HepG2 (cell line): Measurements from ENCODE around the gene LSM12. TPM values are rescaled to one million over a fixed set of nuclear protein-coding genes. Genes with fewer than 3 reads are reported as not detected.

ENCODE experiments used
- AGO1 ChIP-seq: fragments of 200-400 bp; formaldehyde crosslinking; IDR thresholded peaks from 2 replicates; pipeline ENCODE4 v1.6.1; 2017; ENCODE audit warnings: mild to moderate bottlenecking, low read depth, low read length, moderate library complexity; ENCODE audit not compliant: poor library complexity, severe bottlenecking
- CC2D1A ChIP-seq: sonication (generic); formaldehyde crosslinking; IDR thresholded peaks from 2 replicates; pipeline ENCODE4 v1.8.1; 2023; ENCODE audit warnings: mild to moderate bottlenecking, missing genetic modification reagents
- CHCHD3 ChIP-seq: sonication (generic); formaldehyde crosslinking; IDR thresholded peaks from 2 replicates; pipeline ENCODE4 v1.8.0; 2022; ENCODE audit warnings: mild to moderate bottlenecking, missing genetic modification reagents, moderate library complexity
- HHEX ChIP-seq: IDR thresholded peaks from 2 replicates; pipeline ENCODE4 v1.6.1; 2016; ENCODE audit warnings: control low read depth
- KAT7 ChIP-seq: IDR thresholded peaks from 2 replicates; pipeline ENCODE4 v1.6.1; 2018; ENCODE audit warnings: borderline replicate concordance, missing compliant biosample characterization
- KLF11 ChIP-seq: IDR thresholded peaks from 2 replicates; pipeline ENCODE4 v1.6.1; 2016; ENCODE audit warnings: missing compliant biosample characterization
- KMT2B ChIP-seq: IDR thresholded peaks from 2 replicates; pipeline ENCODE4 v1.6.1; 2016; ENCODE audit warnings: missing genetic modification reagents, missing compliant biosample characterization
- NKX3-1 ChIP-seq: sonication (generic); formaldehyde crosslinking; IDR thresholded peaks from 2 replicates; pipeline ENCODE4 v1.5.0; 2020; ENCODE audit warnings: missing genetic modification reagents
- PHF21A ChIP-seq: sonication (generic); formaldehyde crosslinking; IDR thresholded peaks from 2 replicates; pipeline ENCODE4 v1.5.0; 2020; ENCODE audit warnings: mild to moderate bottlenecking, missing genetic modification reagents
- REPIN1 ChIP-seq: sonication (generic); formaldehyde crosslinking; IDR thresholded peaks from 2 replicates; pipeline ENCODE4 v1.8.0; 2022; ENCODE audit warnings: missing genetic modification reagents, low read depth, mild to moderate bottlenecking, borderline replicate concordance
- SP140L ChIP-seq: sonication (generic); formaldehyde crosslinking; IDR thresholded peaks from 2 replicates; pipeline ENCODE4 v1.4.0; 2020; ENCODE audit warnings: missing genetic modification reagents, borderline replicate concordance
- ZC3H4 ChIP-seq: sonication (generic); formaldehyde crosslinking; IDR thresholded peaks from 2 replicates; pipeline ENCODE4 v1.4.0; 2020; ENCODE audit warnings: missing genetic modification reagents, borderline replicate concordance
- ZFP90 ChIP-seq: sonication (generic); formaldehyde crosslinking; IDR thresholded peaks from 2 replicates; pipeline ENCODE4 v1.8.0; 2022; ENCODE audit warnings: missing genetic modification reagents, mild to moderate bottlenecking, inconsistent platforms, borderline replicate concordance
- ZNF644 ChIP-seq: IDR thresholded peaks from 2 replicates; pipeline ENCODE4 v1.6.1; 2016; ENCODE audit warnings: low read depth
- ZNF773 ChIP-seq: sonication (generic); formaldehyde crosslinking; IDR thresholded peaks from 2 replicates; pipeline ENCODE4 v1.4.0; 2020; ENCODE audit warnings: missing genetic modification reagents, borderline replicate concordance
- ZNF780A ChIP-seq: sonication (generic); formaldehyde crosslinking; IDR thresholded peaks from 2 replicates; pipeline ENCODE4 v1.8.0; 2022; ENCODE audit warnings: mild to moderate bottlenecking, missing genetic modification reagents, moderate library complexity
- polyA plus RNA-seq, 8 experiments: library from polyadenylated mRNA; depleted of rRNA in 3 of 8; stranded (reverse) in 7 of 8; unstranded in 1 of 8; fragments of >200 nt; fragmentation: Illumina TruSeq in 4 of 8; extraction: Trizol in 4 of 8; gene quantifications; 2 replicates each; pipeline versions ENCODE4 v1.2.1 to v1.2.3, GENCODE V29; 2011 to 2016; ENCODE audit warnings: low read depth in 4 of 8, missing spikeins in 1 of 8, mixed read lengths in 1 of 8; ENCODE audit not compliant: insufficient read depth in 1 of 8
- total RNA-seq, 5 experiments: library from RNA; depleted of rRNA; stranded (reverse); fragments of >200 nt; fragmentation: Illumina TruSeq; extraction: Trizol; gene quantifications; 2 replicates each; pipeline ENCODE4 v1.2.3, GENCODE V29; 2016; ENCODE audit warnings: low read depth in 1 of 5
- TF ChIP-seq, protein P1 (sequence below): sonication (generic); formaldehyde crosslinking; conservative IDR thresholded peaks from 2 replicates; pipeline ENCODE4 v1.8.0; 2022; ENCODE audit warnings: missing genetic modification reagents
- TF ChIP-seq, protein P2 (sequence below): sonication (generic); formaldehyde crosslinking; IDR thresholded peaks from 2 replicates; pipeline ENCODE4 v1.8.1; 2022; ENCODE audit warnings: low read depth, mild to moderate bottlenecking, missing genetic modification reagents
- TF ChIP-seq, protein P3 (sequence below): sonication (generic); formaldehyde crosslinking; IDR thresholded peaks from 2 replicates; pipeline ENCODE4 v1.4.0; 2020; ENCODE audit warnings: missing genetic modification reagents
- TF ChIP-seq, protein P4 (sequence below): sonication (generic); formaldehyde crosslinking; conservative IDR thresholded peaks from 2 replicates; pipeline ENCODE4 v1.8.0; 2022; ENCODE audit warnings: mild to moderate bottlenecking, moderate library complexity, missing genetic modification reagents

LSM12 gene
- total and polyA plus RNA-seq, 2 of the 13 experiments (the other 11 are each of a cell fraction or from before 2014, with no cell fraction given), result 52.8 to 55.7 TPM

DNA sequence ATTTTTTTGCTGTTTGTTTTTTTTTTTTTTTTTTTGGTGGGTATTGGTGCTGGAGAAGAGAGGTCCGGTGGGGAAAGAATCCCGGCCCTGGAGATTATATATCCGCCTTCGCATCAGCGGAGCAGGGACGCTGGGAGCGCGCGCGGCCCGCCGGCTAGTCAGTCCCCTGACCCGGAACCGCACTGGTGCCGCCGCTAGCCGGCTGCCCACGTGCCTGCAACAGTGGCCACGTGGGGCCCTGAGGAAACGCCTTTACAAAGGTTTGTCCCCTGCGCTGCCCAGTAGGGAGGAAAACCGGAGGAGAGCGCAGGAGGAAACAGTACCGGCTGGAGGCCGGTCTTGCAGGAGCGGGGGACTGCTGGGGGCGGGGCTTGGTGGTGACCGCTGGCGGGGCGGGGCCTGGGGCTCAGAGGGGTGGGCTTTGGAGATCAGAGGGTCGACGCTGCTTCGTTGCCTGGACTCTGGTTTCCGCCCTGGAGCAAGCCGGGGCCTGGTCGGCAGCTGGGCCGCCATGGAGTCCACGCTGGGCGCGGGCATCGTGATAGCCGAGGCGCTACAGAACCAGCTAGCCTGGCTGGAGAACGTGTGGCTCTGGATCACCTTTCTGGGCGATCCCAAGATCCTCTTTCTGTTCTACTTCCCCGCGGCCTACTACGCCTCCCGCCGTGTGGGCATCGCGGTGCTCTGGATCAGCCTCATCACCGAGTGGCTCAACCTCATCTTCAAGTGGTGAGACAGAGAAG is 4.2 kb upstream of the LSM12 start, which contains the start of gene G6PC3 (continued):
- TF ChIP-seq, protein P1, sequence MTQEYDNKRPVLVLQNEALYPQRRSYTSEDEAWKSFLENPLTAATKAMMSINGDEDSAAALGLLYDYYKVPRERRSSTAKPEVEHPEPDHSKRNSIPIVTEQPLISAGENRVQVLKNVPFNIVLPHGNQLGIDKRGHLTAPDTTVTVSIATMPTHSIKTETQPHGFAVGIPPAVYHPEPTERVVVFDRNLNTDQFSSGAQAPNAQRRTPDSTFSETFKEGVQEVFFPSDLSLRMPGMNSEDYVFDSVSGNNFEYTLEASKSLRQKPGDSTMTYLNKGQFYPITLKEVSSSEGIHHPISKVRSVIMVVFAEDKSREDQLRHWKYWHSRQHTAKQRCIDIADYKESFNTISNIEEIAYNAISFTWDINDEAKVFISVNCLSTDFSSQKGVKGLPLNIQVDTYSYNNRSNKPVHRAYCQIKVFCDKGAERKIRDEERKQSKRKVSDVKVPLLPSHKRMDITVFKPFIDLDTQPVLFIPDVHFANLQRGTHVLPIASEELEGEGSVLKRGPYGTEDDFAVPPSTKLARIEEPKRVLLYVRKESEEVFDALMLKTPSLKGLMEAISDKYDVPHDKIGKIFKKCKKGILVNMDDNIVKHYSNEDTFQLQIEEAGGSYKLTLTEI (CRISPR knock-in tag), result no peak
- TF ChIP-seq, protein P2, sequence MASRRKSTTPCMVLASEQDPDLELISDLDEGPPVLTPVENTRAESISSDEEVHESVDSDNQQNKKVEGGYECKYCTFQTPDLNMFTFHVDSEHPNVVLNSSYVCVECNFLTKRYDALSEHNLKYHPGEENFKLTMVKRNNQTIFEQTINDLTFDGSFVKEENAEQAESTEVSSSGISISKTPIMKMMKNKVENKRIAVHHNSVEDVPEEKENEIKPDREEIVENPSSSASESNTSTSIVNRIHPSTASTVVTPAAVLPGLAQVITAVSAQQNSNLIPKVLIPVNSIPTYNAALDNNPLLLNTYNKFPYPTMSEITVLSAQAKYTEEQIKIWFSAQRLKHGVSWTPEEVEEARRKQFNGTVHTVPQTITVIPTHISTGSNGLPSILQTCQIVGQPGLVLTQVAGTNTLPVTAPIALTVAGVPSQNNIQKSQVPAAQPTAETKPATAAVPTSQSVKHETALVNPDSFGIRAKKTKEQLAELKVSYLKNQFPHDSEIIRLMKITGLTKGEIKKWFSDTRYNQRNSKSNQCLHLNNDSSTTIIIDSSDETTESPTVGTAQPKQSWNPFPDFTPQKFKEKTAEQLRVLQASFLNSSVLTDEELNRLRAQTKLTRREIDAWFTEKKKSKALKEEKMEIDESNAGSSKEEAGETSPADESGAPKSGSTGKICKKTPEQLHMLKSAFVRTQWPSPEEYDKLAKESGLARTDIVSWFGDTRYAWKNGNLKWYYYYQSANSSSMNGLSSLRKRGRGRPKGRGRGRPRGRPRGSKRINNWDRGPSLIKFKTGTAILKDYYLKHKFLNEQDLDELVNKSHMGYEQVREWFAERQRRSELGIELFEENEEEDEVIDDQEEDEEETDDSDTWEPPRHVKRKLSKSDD (CRISPR knock-in tag), result peak; percentile 93
- TF ChIP-seq ZFP90, result peak; percentile 92
- TF ChIP-seq ZNF644 (CRISPR knock-in tag), result no peak
- peak; percentile 99 for TF ChIP-seq REPIN1 (CRISPR knock-in tag)
- TF ChIP-seq, protein P3, sequence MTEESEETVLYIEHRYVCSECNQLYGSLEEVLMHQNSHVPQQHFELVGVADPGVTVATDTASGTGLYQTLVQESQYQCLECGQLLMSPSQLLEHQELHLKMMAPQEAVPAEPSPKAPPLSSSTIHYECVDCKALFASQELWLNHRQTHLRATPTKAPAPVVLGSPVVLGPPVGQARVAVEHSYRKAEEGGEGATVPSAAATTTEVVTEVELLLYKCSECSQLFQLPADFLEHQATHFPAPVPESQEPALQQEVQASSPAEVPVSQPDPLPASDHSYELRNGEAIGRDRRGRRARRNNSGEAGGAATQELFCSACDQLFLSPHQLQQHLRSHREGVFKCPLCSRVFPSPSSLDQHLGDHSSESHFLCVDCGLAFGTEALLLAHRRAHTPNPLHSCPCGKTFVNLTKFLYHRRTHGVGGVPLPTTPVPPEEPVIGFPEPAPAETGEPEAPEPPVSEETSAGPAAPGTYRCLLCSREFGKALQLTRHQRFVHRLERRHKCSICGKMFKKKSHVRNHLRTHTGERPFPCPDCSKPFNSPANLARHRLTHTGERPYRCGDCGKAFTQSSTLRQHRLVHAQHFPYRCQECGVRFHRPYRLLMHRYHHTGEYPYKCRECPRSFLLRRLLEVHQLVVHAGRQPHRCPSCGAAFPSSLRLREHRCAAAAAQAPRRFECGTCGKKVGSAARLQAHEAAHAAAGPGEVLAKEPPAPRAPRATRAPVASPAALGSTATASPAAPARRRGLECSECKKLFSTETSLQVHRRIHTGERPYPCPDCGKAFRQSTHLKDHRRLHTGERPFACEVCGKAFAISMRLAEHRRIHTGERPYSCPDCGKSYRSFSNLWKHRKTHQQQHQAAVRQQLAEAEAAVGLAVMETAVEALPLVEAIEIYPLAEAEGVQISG (CRISPR knock-in tag), result peak; percentile 95
- 0 out of 2 replicates have a peak, but pooled peaks have one; percentile 39 for TF ChIP-seq CHCHD3
- TF ChIP-seq NKX3-1 (CRISPR knock-in tag), result peak; percentile 95; the same call in 1 of the 2 replicates
- peak; percentile 42; the same call in 1 of the 2 replicates for TF ChIP-seq CC2D1A (CRISPR knock-in tag)
- TF ChIP-seq KMT2B (CRISPR knock-in tag), result peak; percentile 96
- TF ChIP-seq, protein P4, sequence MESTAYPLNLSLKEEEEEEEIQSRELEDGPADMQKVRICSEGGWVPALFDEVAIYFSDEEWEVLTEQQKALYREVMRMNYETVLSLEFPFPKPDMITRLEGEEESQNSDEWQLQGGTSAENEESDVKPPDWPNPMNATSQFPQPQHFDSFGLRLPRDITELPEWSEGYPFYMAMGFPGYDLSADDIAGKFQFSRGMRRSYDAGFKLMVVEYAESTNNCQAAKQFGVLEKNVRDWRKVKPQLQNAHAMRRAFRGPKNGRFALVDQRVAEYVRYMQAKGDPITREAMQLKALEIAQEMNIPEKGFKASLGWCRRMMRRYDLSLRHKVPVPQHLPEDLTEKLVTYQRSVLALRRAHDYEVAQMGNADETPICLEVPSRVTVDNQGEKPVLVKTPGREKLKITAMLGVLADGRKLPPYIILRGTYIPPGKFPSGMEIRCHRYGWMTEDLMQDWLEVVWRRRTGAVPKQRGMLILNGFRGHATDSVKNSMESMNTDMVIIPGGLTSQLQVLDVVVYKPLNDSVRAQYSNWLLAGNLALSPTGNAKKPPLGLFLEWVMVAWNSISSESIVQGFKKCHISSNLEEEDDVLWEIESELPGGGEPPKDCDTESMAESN (CRISPR knock-in tag), result peak; percentile 99
- TF ChIP-seq PHF21A (CRISPR knock-in tag), result peak; percentile 82; the same call in 1 of the 2 replicates
- TF ChIP-seq AGO1, result peak; percentile 42
- peak; percentile 74; the same call in 1 of the 2 replicates for TF ChIP-seq ZNF780A (CRISPR knock-in tag)
- peak; percentile 27; the same call in 1 of the 2 replicates for TF ChIP-seq ZNF773 (CRISPR knock-in tag)
- TF ChIP-seq ZC3H4 (CRISPR knock-in tag), result no peak
- no peak for TF ChIP-seq HHEX (CRISPR knock-in tag)
- TF ChIP-seq KLF11 (CRISPR knock-in tag), result peak; percentile 94; the same call in 1 of the 2 replicates
- no peak for TF ChIP-seq SP140L (CRISPR knock-in tag)
- TF ChIP-seq KAT7, result peak; percentile 93; the same call in 1 of the 2 replicates
